Uterus (tissue), 2 donors: ENCODE data around the gene CPNE4.

ENCODE experiments used
- CTCF ChIP-seq, 4 experiments: fragments of 200-600 bp in 2 of 4; fragments of 450-650 bp in 2 of 4; sonication (generic) in 2 of 4; IDR thresholded peaks; one replicate each; pipeline ENCODE4 v1.5.1; 2016 to 2019; ENCODE audit warnings: antibody characterized with exemption in 4 of 4, mild to moderate bottlenecking in 2 of 4, moderate library complexity in 1 of 4
- POLR2A ChIP-seq, 2 donors: fragments of 450-650 bp; IDR thresholded peaks; one replicate each; pipeline ENCODE4 v1.6.1; 2016; ENCODE audit warnings: antibody characterized with exemption in 2 of 2, mild to moderate bottlenecking in 1 of 2, moderate library complexity in 1 of 2

- TF ChIP-seq CTCF (IDR thresholded peaks at IDR 0.05) (no peak), POLR2A (IDR thresholded peaks at IDR 0.05) (no peak)
Observed at GRCh38 chr3:132083583-132084279, 48.9 kb upstream of the CPNE4 start.
